Peyer's patch (tissue), 4 donors: ENCODE results near the gene WDR19.

Experiments
- POLR2A ChIP-seq, 2 donors: fragments of 450-650 bp; IDR thresholded peaks; one replicate each; pipeline ENCODE4 v1.5.1; 2017; ENCODE audit warnings: antibody characterized with exemption in 2 of 2, mild to moderate bottlenecking in 2 of 2, moderate library complexity in 2 of 2
- TF ChIP-seq, protein P1 (sequence below), 6 experiments: fragments of 450-650 bp in 4 of 6; fragments of 200-600 bp in 2 of 6; sonication (generic) in 1 of 6; IDR thresholded peaks; one replicate each; pipeline ENCODE4 v1.5.1; 2017 to 2019; ENCODE audit warnings: antibody characterized with exemption in 6 of 6, mild to moderate bottlenecking in 3 of 6, moderate library complexity in 1 of 6

DNA sequence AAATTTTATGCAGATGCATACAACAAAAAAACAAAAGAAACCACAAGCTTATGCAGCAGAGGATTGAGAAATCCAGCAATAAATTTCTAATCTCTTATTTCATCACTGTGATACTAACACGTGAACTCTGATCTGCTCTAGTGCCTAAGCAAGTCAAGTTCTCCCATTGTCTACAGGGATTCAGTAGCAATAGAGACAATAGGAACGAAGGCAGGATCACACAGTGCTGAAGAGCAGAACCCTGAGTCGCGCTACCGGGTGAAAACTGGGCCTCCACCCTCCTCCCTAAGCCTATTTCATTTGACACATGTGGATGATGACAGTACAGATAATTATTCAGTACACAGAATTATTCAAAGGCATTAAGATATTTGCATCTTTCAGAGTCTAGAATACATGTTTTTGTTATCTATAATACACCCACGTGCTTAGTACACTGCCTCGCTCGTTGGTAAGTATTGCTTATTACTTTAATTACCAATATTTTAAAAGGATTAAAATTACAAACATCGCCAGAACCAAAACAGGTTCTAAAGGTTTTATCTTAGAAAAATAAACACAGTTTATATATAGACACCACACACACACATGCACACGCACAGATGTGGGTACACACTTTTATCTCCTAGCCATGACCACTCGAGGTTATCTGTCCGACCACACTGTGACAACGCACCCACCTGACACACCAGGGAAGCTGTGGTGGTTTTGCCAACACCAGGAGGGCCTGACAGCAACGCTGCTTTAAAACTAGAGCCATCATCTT lies 123.8 kb downstream of the WDR19 start:
- no peak for TF ChIP-seq POLR2A (IDR thresholded peaks at IDR 0.05)
- TF ChIP-seq, protein P1, sequence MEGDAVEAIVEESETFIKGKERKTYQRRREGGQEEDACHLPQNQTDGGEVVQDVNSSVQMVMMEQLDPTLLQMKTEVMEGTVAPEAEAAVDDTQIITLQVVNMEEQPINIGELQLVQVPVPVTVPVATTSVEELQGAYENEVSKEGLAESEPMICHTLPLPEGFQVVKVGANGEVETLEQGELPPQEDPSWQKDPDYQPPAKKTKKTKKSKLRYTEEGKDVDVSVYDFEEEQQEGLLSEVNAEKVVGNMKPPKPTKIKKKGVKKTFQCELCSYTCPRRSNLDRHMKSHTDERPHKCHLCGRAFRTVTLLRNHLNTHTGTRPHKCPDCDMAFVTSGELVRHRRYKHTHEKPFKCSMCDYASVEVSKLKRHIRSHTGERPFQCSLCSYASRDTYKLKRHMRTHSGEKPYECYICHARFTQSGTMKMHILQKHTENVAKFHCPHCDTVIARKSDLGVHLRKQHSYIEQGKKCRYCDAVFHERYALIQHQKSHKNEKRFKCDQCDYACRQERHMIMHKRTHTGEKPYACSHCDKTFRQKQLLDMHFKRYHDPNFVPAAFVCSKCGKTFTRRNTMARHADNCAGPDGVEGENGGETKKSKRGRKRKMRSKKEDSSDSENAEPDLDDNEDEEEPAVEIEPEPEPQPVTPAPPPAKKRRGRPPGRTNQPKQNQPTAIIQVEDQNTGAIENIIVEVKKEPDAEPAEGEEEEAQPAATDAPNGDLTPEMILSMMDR (IDR thresholded peaks at IDR 0.05) = no peak
